Caco-2 (cell line): ENCODE results near the gene FGFBP3. TPM values are rescaled to one million over a fixed set of nuclear protein-coding genes. Genes with fewer than 3 reads are reported as not detected.

Experiments
- BruUV-seq: library from RNA; stranded (reverse); fragments of 400-500 nt; replicated peaks from 2 replicates; lab custom pipeline; 2021; lab: Mats Ljungman, UMichigan
- CTCF ChIA-PET: fragments of 300-600 bp; sonication (Branson Sonifier 250); formaldehyde crosslinking; loops from one replicate; lab custom pipeline; 2022; ENCODE audit warnings: antibody characterized with exemption; lab: Charles Lee
- POLR2A ChIA-PET: fragments of 300-600 bp; sonication (Branson Sonifier 250); formaldehyde crosslinking; loops from one replicate; lab custom pipeline; 2022; ENCODE audit warnings: antibody characterized with exemption; lab: Charles Lee
- DNase-seq, 2 experiments: peaks; one replicate each; pipeline versions ENCODE4 v3.0.0 to v3.0.0-alpha.2; 2020 to 2022
- H3K27me3 ChIP-seq: replicated peaks from 2 replicates; pipeline ENCODE4 v1.6.0; 2011; ENCODE audit warnings: low read length; ENCODE audit not compliant: control insufficient read depth, insufficient read depth
- H3K36me3 ChIP-seq: 2 replicates; pipeline ENCODE4 v1.5.1; 2011; ENCODE audit warnings: low read length; ENCODE audit not compliant: control insufficient read depth, insufficient read depth
- H3K4me1 ChIP-seq: fragments of 250-450 bp; sonication (Bioruptor Pico); 2 replicates; pipeline ENCODE4 v1.5.1; 2020; ENCODE audit warnings: mild to moderate bottlenecking
- H3K4me3 ChIP-seq: 2 replicates; pipeline ENCODE4 v1.5.1; 2011; ENCODE audit warnings: low read depth, mild to moderate bottlenecking, control low read depth, low read length
- H3K9me3 ChIP-seq: fragments of 250-450 bp; sonication (Bioruptor Pico); 2 replicates; pipeline ENCODE4 v1.5.1; 2020; ENCODE audit warnings: mild to moderate bottlenecking, moderate library complexity
- H3K27ac Mint-ChIP-seq: one replicate; pipeline ENCODE4 v1.8.0; 2022; ENCODE audit warnings: mixed read lengths; ENCODE audit not compliant: unreplicated experiment
- H3K27me3 Mint-ChIP-seq: one replicate; pipeline ENCODE4 v1.8.0; 2022; ENCODE audit warnings: mixed read lengths; ENCODE audit not compliant: insufficient read depth, unreplicated experiment
- H3K36me3 Mint-ChIP-seq: one replicate; pipeline ENCODE4 v1.8.0; 2022; ENCODE audit warnings: mild to moderate bottlenecking, mixed read lengths; ENCODE audit not compliant: insufficient read depth, unreplicated experiment
- H3K4me1 Mint-ChIP-seq: one replicate; pipeline ENCODE4 v1.8.0; 2022; ENCODE audit warnings: low read depth, mixed read lengths; ENCODE audit not compliant: unreplicated experiment
- H3K4me3 Mint-ChIP-seq: one replicate; pipeline ENCODE4 v1.8.0; 2022; ENCODE audit warnings: mild to moderate bottlenecking, moderate library complexity, mixed read lengths; ENCODE audit not compliant: unreplicated experiment
- H3K9me3 Mint-ChIP-seq: one replicate; pipeline ENCODE4 v1.8.0; 2022; ENCODE audit warnings: mixed read lengths; ENCODE audit not compliant: unreplicated experiment
- CTCF ChIP-seq, 2 experiments: fragments of 200-600 bp in 1 of 2; IDR thresholded peaks; 1 replicate in 1 of 2; 2 replicates in 1 of 2; pipeline versions ENCODE4 v1.5.1 to v1.8.0; 2011 to 2022; ENCODE audit warnings: antibody characterized with exemption in 1 of 2, control low read depth in 1 of 2, inconsistent platforms in 1 of 2, low read depth in 1 of 2, low read length in 1 of 2, mild to moderate bottlenecking in 1 of 2, moderate library complexity in 1 of 2; ENCODE audit not compliant: insufficient read depth in 1 of 2, severe bottlenecking in 1 of 2, unreplicated experiment in 1 of 2
- intact Hi-C: fragments of 100-400 bp; cut with micrococcal nuclease; formaldehyde crosslinking; loops from one replicate; pipeline ENCODE4 v1.10.0; 2022; ENCODE audit not compliant: unreplicated experiment
- total RNA-seq: library from RNA; stranded (reverse); gene quantifications from 2 replicates; pipeline ENCODE4 v1.2.3, GENCODE V29; 2022

The FGFBP3 gene
- total RNA-seq, 1 experiment from 2014 or later = 3.6 TPM

DNA sequence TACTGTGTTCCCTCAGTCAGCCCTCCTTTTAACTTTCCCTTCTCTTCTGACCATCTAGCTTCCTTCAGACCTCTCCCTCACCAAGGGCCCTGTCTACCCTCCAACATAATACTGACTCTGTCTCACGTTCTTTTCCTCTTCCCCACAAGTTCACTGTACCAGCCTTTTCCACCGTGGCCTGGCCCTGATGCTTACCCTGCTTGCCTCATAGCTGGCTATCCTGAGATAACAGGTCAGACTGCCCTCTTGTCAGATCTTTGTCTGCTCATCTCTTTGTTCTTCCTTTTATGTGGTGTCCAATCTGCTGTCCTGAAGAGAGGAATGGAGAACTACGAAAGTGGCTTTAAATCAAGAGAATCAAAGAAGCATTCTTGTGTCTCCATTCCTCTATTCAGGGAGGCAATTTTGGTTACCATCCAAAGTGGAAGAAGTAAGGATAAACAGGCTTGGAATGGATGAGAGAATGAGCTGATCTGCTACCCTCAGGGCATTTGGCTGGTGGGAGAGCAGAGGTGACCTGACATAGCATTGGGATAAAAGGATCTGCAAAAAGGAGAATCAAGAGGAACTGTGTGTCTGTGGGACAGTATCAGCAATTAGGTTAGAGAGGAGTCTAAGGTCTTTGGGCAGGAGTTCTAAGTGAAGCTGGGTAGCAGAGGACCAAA is 22.4 kb upstream of the FGFBP3 start:
- POLR2A ChIA-PET = interaction anchor here (1.5 kb wide), 1 partner anchor 8 kb away, joined by 7 read pairs; the partner anchor contains the start of gene BTAF1

DNA sequence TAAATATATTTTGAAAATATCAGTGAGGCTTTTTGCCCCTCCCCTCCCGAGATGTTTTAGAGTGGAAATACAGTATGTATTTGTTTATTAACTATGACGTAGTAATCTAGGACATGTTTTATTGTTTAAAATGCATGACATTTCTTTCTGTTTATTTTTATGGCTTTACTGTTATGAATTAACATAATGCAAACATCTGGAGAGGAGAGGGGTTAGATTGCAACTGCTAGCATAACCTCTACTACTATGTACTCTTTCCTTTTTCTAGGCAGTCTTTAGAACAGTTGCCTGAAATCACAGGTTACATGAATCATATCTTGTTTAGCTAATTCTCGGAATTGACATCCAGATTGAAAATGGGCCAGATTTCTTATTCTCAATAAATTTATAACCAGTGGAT is 21.7 kb upstream of the FGFBP3 start:
- peaks cover 21% of the 10 kb centered on the region for H3K4me1 Mint-ChIP-seq
- Histone ChIP-seq H3K4me3 (no peak overlapping the region), H3K27me3 (no peaks in the 10 kb centered on the region), H3K36me3 (no peaks in the 10 kb centered on the region; the same call in 1 of the 2 replicates), H3K4me1 (0 out of 2 replicates have a peak, but pooled peaks cover 9% of the 10 kb centered on the region), H3K9me3 (no peaks in the 10 kb centered on the region)
- H3K27me3 Mint-ChIP-seq = no peaks in the 10 kb centered on the region
- TF ChIP-seq CTCF (IDR thresholded peaks at IDR 0.05; ENCODE audit: insufficient read depth in 1 of 2, low read depth in 1 of 2, low read length in 1 of 2, severe bottlenecking in 1 of 2, unreplicated experiment in 1 of 2) = no peak
- no peak overlapping the region for H3K4me3 Mint-ChIP-seq
- POLR2A ChIA-PET = no interaction called here
- H3K27ac Mint-ChIP-seq = no peak overlapping the region
- no peaks in the 10 kb centered on the region for H3K9me3 Mint-ChIP-seq
- CTCF ChIA-PET = no interaction called here
- no TSS peak for BruUV-seq
- DNase-seq = no peak
- intact Hi-C loops = no loop called here
- H3K36me3 Mint-ChIP-seq = peaks cover 36% of the 10 kb centered on the region

More for the DNA sequence above, 22.4 kb upstream of the FGFBP3 start:
- no peak overlapping the region for H3K27ac Mint-ChIP-seq
- DNase-seq = no peak
- H3K4me1 ChIP-seq = 0 out of 2 replicates have a peak, but pooled peaks cover 7% of the 10 kb centered on the region
- CTCF ChIA-PET = no interaction called here
- H3K4me3 Mint-ChIP-seq = no peak overlapping the region
- no peaks in the 10 kb centered on the region for H3K9me3 ChIP-seq
- no peak for TF ChIP-seq CTCF (IDR thresholded peaks at IDR 0.05; ENCODE audit: insufficient read depth in 1 of 2, low read depth in 1 of 2, low read length in 1 of 2, severe bottlenecking in 1 of 2, unreplicated experiment in 1 of 2)
- peaks cover 34% of the 10 kb centered on the region for H3K36me3 Mint-ChIP-seq
- no peaks in the 10 kb centered on the region for H3K27me3 Mint-ChIP-seq
- H3K4me1 Mint-ChIP-seq = peaks cover 15% of the 10 kb centered on the region
- intact Hi-C loops = no loop called here
- no peaks in the 10 kb centered on the region; the same call in 1 of the 2 replicates for H3K36me3 ChIP-seq
- no peak overlapping the region for H3K4me3 ChIP-seq
- no TSS peak for BruUV-seq
- H3K27me3 ChIP-seq = no peaks in the 10 kb centered on the region
- H3K9me3 Mint-ChIP-seq = no peaks in the 10 kb centered on the region

- no peaks in the 10 kb centered on the region for H3K9me3 Mint-ChIP-seq
- peaks cover 33% of the 10 kb centered on the region for H3K36me3 Mint-ChIP-seq
- H3K27me3 ChIP-seq = no peaks in the 10 kb centered on the region
- ChIA-PET POLR2A (interaction anchor here (1.4 kb wide), 1 partner anchor 16 kb away, joined by 7 read pairs; the partner anchor contains the start of gene FGFBP3), CTCF (interaction anchor here (1.5 kb wide), 1 partner anchor 8 kb away, joined by 3 read pairs; no protein-coding TSS in a partner anchor)
- H3K4me1 Mint-ChIP-seq = peaks cover 26% of the 10 kb centered on the region
- peak overlapping the region; percentile 85 for H3K4me3 ChIP-seq
- no TSS peak for BruUV-seq
- H3K9me3 ChIP-seq = no peaks in the 10 kb centered on the region
- H3K4me1 ChIP-seq = peaks cover 14% of the 10 kb centered on the region; the same call in 1 of the 2 replicates
- H3K4me3 Mint-ChIP-seq = peak overlapping the region; percentile 90
- H3K36me3 ChIP-seq = no peaks in the 10 kb centered on the region
- H3K27ac Mint-ChIP-seq = no peak overlapping the region
- no peaks in the 10 kb centered on the region for H3K27me3 Mint-ChIP-seq
- no peak for DNase-seq
- no peak for TF ChIP-seq CTCF (IDR thresholded peaks at IDR 0.05; ENCODE audit: insufficient read depth in 1 of 2, low read depth in 1 of 2, low read length in 1 of 2, severe bottlenecking in 1 of 2, unreplicated experiment in 1 of 2)
- intact Hi-C loops = no loop called here
These were observed 15.7 kb upstream of the FGFBP3 start for GRCh38 chr10:91925022-91925320.
